Activated naive CD4-positive, alpha-beta T cell treated with Interleukin-2 at 50 U/mL for 16 hours (primary cell): ENCODE data around the gene USP30.

Source experiments
- DNase-seq: peaks from one replicate; pipeline ENCODE4 v3.0.0-alpha.2; 2020

The USP30 gene

GRCh38 chr12:109130297-109131153 lies 78.1 kb downstream of the USP30 start:
- no peak for DNase-seq

- DNase-seq = no peak
Measured at GRCh38 chr12:109131154-109132050, 79.0 kb downstream of the USP30 start.

- DNase-seq = no peak
Measured at GRCh38 chr12:109134186-109134917, 82.0 kb downstream of the USP30 start.

- no peak for DNase-seq
Measured at GRCh38 chr12:109137055-109137454, 84.7 kb downstream of the USP30 start.
